HG03095 (cell line): Measurements from ENCODE around the gene SLC7A5.
A peak's percentile ranks its signal among the peaks of the same experiment; 100 is the strongest.
"Not testable (repeated sequence)": the region's sequence is repeated elsewhere in the genome, so short reads cannot be mapped to it uniquely, and the experiment has no call there.

Experiments
- ATAC-seq: cut with Tn5 transposase; IDR thresholded peaks from one replicate; pipeline ENCODE4 v1.9.1; 2021; ENCODE audit warnings: moderate library complexity; ENCODE audit not compliant: unreplicated experiment

SLC7A5 gene

GRCh38 chr16:87824016-87824990 lies 45.0 kb downstream of the SLC7A5 start:
- ATAC-seq: no peak

GRCh38 chr16:87823181-87823929 lies 46.0 kb downstream of the SLC7A5 start:
- no peak for ATAC-seq

GRCh38 chr16:87822108-87822970 lies 47.0 kb downstream of the SLC7A5 start:
- no peak for ATAC-seq

- no peak for ATAC-seq
These were observed 47.8 kb downstream of the SLC7A5 start for GRCh38 chr16:87821376-87822107.

GRCh38 chr16:87819983-87820382 lies 49.3 kb downstream of the SLC7A5 start:
- no peak for ATAC-seq

GRCh38 chr16:87819282-87819681 lies 50.0 kb downstream of the SLC7A5 start:
- no peak for ATAC-seq

GRCh38 chr16:87818533-87819161 lies 50.7 kb downstream of the SLC7A5 start:
- no peak for ATAC-seq

GRCh38 chr16:87817910-87818309 lies 51.4 kb downstream of the SLC7A5 start:
- ATAC-seq: no peak

GRCh38 chr16:87817370-87817769 lies 51.9 kb downstream of the SLC7A5 start:
- ATAC-seq: not testable (repeated sequence)

GRCh38 chr16:87816507-87817100 lies 52.7 kb downstream of the SLC7A5 start:
- ATAC-seq: no peak

GRCh38 chr16:87815567-87815966 lies 53.7 kb downstream of the SLC7A5 start:
- no peak for ATAC-seq

- ATAC-seq: no peak
These were observed 57.1 kb downstream of the SLC7A5 start for GRCh38 chr16:87812200-87812656.

- not testable (repeated sequence) for ATAC-seq
These were observed 57.9 kb downstream of the SLC7A5 start for GRCh38 chr16:87811454-87811853.

- peak; percentile 48 for ATAC-seq
These were observed 60.0 kb downstream of the SLC7A5 start for GRCh38 chr16:87809150-87809902.

GRCh38 chr16:87808108-87808507 lies 61.2 kb downstream of the SLC7A5 start:
- ATAC-seq: no peak

- ATAC-seq: no peak
These were observed 62.4 kb downstream of the SLC7A5 start for GRCh38 chr16:87806641-87807546.

- ATAC-seq: no peak
These were observed 63.1 kb downstream of the SLC7A5 start for GRCh38 chr16:87806261-87806640.

GRCh38 chr16:87803385-87803784 lies 65.9 kb downstream of the SLC7A5 start:
- ATAC-seq: no peak
